Lower leg skin (tissue), 3 donors: Measurements from ENCODE around the gene SPATA9.

Experiments used
- POLR2A ChIP-seq, 2 donors: fragments of 450-650 bp; IDR thresholded peaks; one replicate each; pipeline ENCODE4 v1.6.1; 2016 to 2017; ENCODE audit warnings: antibody characterized with exemption in 2 of 2, mild to moderate bottlenecking in 1 of 2, moderate library complexity in 1 of 2
- TF ChIP-seq, protein P1 (sequence below), 3 donors: fragments of 450-650 bp; IDR thresholded peaks; one replicate each; pipeline ENCODE4 v1.5.1; 2016; ENCODE audit warnings: antibody characterized with exemption in 3 of 3, mild to moderate bottlenecking in 3 of 3, moderate library complexity in 2 of 3

DNA sequence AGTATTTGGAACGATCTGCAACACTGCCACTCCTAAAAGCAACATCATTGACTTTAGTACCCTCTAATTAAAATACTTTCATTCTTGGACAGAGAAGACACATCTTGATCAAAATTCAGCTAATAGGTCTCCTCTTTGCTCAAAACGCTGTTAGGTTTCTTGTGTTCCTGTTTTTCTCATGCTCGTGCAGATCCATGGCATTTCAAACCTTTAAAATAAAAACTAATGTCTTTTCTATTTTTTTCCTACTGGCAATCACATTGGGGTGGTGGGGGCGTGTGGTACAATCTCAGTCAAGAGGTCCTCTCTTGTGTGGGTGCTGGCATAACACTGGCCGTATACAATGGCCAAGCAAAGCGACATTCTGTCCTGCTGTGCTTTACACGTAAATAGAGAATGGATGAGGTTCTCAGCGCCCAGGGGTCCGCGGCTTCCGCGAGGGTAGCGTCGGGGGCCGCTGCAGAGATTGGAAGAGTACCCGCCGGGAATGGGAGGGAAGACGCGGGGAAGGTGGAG, 63.2 kb downstream of the SPATA9 start:
- TF ChIP-seq, protein P1, sequence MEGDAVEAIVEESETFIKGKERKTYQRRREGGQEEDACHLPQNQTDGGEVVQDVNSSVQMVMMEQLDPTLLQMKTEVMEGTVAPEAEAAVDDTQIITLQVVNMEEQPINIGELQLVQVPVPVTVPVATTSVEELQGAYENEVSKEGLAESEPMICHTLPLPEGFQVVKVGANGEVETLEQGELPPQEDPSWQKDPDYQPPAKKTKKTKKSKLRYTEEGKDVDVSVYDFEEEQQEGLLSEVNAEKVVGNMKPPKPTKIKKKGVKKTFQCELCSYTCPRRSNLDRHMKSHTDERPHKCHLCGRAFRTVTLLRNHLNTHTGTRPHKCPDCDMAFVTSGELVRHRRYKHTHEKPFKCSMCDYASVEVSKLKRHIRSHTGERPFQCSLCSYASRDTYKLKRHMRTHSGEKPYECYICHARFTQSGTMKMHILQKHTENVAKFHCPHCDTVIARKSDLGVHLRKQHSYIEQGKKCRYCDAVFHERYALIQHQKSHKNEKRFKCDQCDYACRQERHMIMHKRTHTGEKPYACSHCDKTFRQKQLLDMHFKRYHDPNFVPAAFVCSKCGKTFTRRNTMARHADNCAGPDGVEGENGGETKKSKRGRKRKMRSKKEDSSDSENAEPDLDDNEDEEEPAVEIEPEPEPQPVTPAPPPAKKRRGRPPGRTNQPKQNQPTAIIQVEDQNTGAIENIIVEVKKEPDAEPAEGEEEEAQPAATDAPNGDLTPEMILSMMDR (IDR thresholded peaks at IDR 0.05): no peak
- no peak for TF ChIP-seq POLR2A (IDR thresholded peaks at IDR 0.05)
